H9 (cell line): ENCODE data around the gene KHNYN. TPM values are rescaled to one million over a fixed set of nuclear protein-coding genes. Genes with fewer than 3 reads are reported as not detected.

Source experiments
- DNase-seq: peaks from one replicate; pipeline ENCODE4 v3.0.0-alpha.2; 2017
- H2AFZ ChIP-seq: one replicate; pipeline ENCODE4 v1.6.1; 2013; ENCODE audit warnings: mild to moderate bottlenecking, low read length, control low read depth, moderate library complexity
- H2AK5ac ChIP-seq: 2 replicates; pipeline ENCODE4 v1.6.1; 2013; ENCODE audit warnings: low read length, control low read depth, mixed read lengths; ENCODE audit not compliant: insufficient read length
- H2BK120ac ChIP-seq: one replicate; pipeline ENCODE4 v1.6.1; 2013; ENCODE audit warnings: low read depth, mild to moderate bottlenecking, low read length, control low read depth, inconsistent platforms; ENCODE audit not compliant: poor library complexity, severe bottlenecking
- H2BK12ac ChIP-seq: 2 replicates; pipeline ENCODE4 v1.6.1; 2013; ENCODE audit warnings: low read length, control low read depth, mixed read lengths, low read depth; ENCODE audit not compliant: insufficient read length
- H2BK15ac ChIP-seq: 2 replicates; pipeline ENCODE4 v1.6.1; 2013; ENCODE audit warnings: low read depth, low read length, control low read depth
- H2BK20ac ChIP-seq: one replicate; pipeline ENCODE4 v1.6.1; 2013; ENCODE audit warnings: low read depth, mild to moderate bottlenecking, low read length, control low read depth, inconsistent platforms; ENCODE audit not compliant: poor library complexity, severe bottlenecking
- H2BK5ac ChIP-seq: 2 replicates; pipeline ENCODE4 v1.6.1; 2013; ENCODE audit warnings: low read length, control low read depth, mixed read lengths; ENCODE audit not compliant: insufficient read length
- H3K14ac ChIP-seq: 2 replicates; pipeline ENCODE4 v1.6.1; 2013; ENCODE audit warnings: low read length, control low read depth; ENCODE audit not compliant: insufficient read depth
- H3K18ac ChIP-seq: 2 replicates; pipeline ENCODE4 v1.6.1; 2013; ENCODE audit warnings: low read depth, mild to moderate bottlenecking, mixed read lengths, low read length, control low read depth; ENCODE audit not compliant: insufficient read length
- H3K23ac ChIP-seq: 2 replicates; pipeline ENCODE4 v1.6.1; 2013; ENCODE audit warnings: low read length, control low read depth, mixed read lengths, low read depth; ENCODE audit not compliant: insufficient read length
- H3K23me2 ChIP-seq: 2 replicates; pipeline ENCODE4 v1.6.1; 2013; ENCODE audit warnings: low read depth, mild to moderate bottlenecking, mixed read lengths, low read length, control low read depth; ENCODE audit not compliant: insufficient read length, poor library complexity, severe bottlenecking
- H3K27ac ChIP-seq: 2 replicates; pipeline ENCODE4 v1.5.1; 2013; ENCODE audit warnings: low read length, control low read depth, mixed read lengths, low read depth; ENCODE audit not compliant: insufficient read length
- H3K27me3 ChIP-seq: 2 replicates; pipeline ENCODE4 v1.6.1; 2013; ENCODE audit warnings: low read length, control low read depth, inconsistent platforms; ENCODE audit not compliant: insufficient read depth
- H3K4ac ChIP-seq: 2 replicates; pipeline ENCODE4 v1.6.1; 2013; ENCODE audit warnings: low read depth, mild to moderate bottlenecking, control low read depth, inconsistent platforms, low read length, moderate library complexity
- H3K4me1 ChIP-seq: 2 replicates; pipeline ENCODE4 v1.6.1; 2013; ENCODE audit warnings: low read length, control low read depth, inconsistent platforms; ENCODE audit not compliant: insufficient read depth
- H3K4me2 ChIP-seq: 2 replicates; pipeline ENCODE4 v1.6.1; 2013; ENCODE audit warnings: low read length, control low read depth, mixed read lengths; ENCODE audit not compliant: insufficient read length, insufficient read depth
- H3K56ac ChIP-seq: 2 replicates; pipeline ENCODE4 v1.6.1; 2013; ENCODE audit warnings: low read depth, mild to moderate bottlenecking, mixed read lengths, low read length, control low read depth; ENCODE audit not compliant: insufficient read length
- H3K79me1 ChIP-seq: 2 replicates; pipeline ENCODE4 v1.6.1; 2013; ENCODE audit warnings: low read depth, mild to moderate bottlenecking, moderate library complexity, low read length, control low read depth, inconsistent platforms; ENCODE audit not compliant: insufficient read depth, poor library complexity, severe bottlenecking
- H3K79me2 ChIP-seq: 2 replicates; pipeline ENCODE4 v1.6.1; 2013; ENCODE audit warnings: low read length, control low read depth, inconsistent platforms; ENCODE audit not compliant: insufficient read depth
- H3K9ac ChIP-seq: 2 replicates; pipeline ENCODE4 v1.6.1; 2013; ENCODE audit warnings: low read length, control low read depth, mixed read lengths; ENCODE audit not compliant: insufficient read length; ENCODE audit errors: extremely low read depth
- H3K9me3 ChIP-seq: one replicate; pipeline ENCODE4 v1.6.1; 2013; ENCODE audit warnings: low read depth, low read length, inconsistent platforms; ENCODE audit not compliant: control insufficient read depth
- H3T11ph ChIP-seq: one replicate; pipeline ENCODE4 v1.6.1; 2013; ENCODE audit warnings: mild to moderate bottlenecking, low read length, control low read depth, inconsistent platforms
- H4K20me1 ChIP-seq: one replicate; pipeline ENCODE4 v1.6.1; 2013; ENCODE audit not compliant: control insufficient read depth, insufficient read length, insufficient read depth
- H4K5ac ChIP-seq: 2 replicates; pipeline ENCODE4 v1.6.1; 2013; ENCODE audit warnings: low read depth, mild to moderate bottlenecking, mixed read lengths, low read length, control low read depth; ENCODE audit not compliant: insufficient read length
- H4K8ac ChIP-seq: replicated peaks from 2 replicates; pipeline ENCODE4 v1.6.1; 2013; ENCODE audit warnings: low read length, control low read depth, mixed read lengths, low read depth; ENCODE audit not compliant: insufficient read length
- H4K91ac ChIP-seq: 2 replicates; pipeline ENCODE4 v1.6.1; 2013; ENCODE audit warnings: low read depth, mild to moderate bottlenecking, moderate library complexity, mixed read lengths, low read length, control low read depth; ENCODE audit not compliant: insufficient read length
- H3K27ac Mint-ChIP-seq, 3 experiments: 2 replicates in 2 of 3; 3 replicates in 1 of 3; pipeline ENCODE4 v1.8.0; 2020 to 2021; ENCODE audit warnings: mixed read lengths in 3 of 3, mild to moderate bottlenecking in 1 of 3, moderate library complexity in 1 of 3
- H3K27me3 Mint-ChIP-seq: 2 replicates; pipeline ENCODE4 v1.8.0; 2021; ENCODE audit warnings: low read depth, mild to moderate bottlenecking, moderate library complexity, mixed read lengths
- H3K36me3 Mint-ChIP-seq, 3 experiments: 2 replicates in 2 of 3; 3 replicates in 1 of 3; pipeline ENCODE4 v1.8.0; 2020 to 2021; ENCODE audit warnings: low read depth in 3 of 3, mixed read lengths in 3 of 3; ENCODE audit not compliant: insufficient read depth in 1 of 3
- H3K4me1 Mint-ChIP-seq, 2 experiments: 2 replicates each; pipeline ENCODE4 v1.8.0; 2020; ENCODE audit warnings: mixed read lengths in 2 of 2
- H3K4me3 Mint-ChIP-seq, 2 experiments: 2 replicates in 1 of 2; 3 replicates in 1 of 2; pipeline ENCODE4 v1.8.0; 2020 to 2021; ENCODE audit warnings: mild to moderate bottlenecking in 2 of 2, mixed read lengths in 2 of 2, moderate library complexity in 1 of 2
- H3K9me3 Mint-ChIP-seq, 2 experiments: 2 replicates in 1 of 2; 3 replicates in 1 of 2; pipeline ENCODE4 v1.8.0; 2020; ENCODE audit warnings: mild to moderate bottlenecking in 2 of 2, mixed read lengths in 2 of 2, moderate library complexity in 1 of 2
- WGBS: extraction: QIAGEN DNeasy Blood & Tissue Kit; methylation state at CpG from one replicate; pipeline ENCODE4 v1.1.7; 2013; ENCODE audit warnings: missing lambda C conversion rate, low lambda C conversion rate, mixed read lengths; ENCODE audit not compliant: insufficient read length; ENCODE audit errors: extremely low coverage; 5-methylcytosine and 5-hydroxymethylcytosine counted together
- total RNA-seq: library from RNA; stranded (reverse); gene quantifications from 2 replicates; pipeline ENCODE4 v1.2.1, GENCODE V29; 2021
- TF ChIP-seq, protein P1 (sequence below): fragments of 200-600 bp; sonication (generic); conservative IDR thresholded peaks from 3 replicates; pipeline ENCODE4 v1.8.0; 2021; ENCODE audit warnings: antibody characterized with exemption, mild to moderate bottlenecking

Gene KHNYN
- total RNA-seq, 1 experiment from 2014 or later: 30.0 TPM

DNA sequence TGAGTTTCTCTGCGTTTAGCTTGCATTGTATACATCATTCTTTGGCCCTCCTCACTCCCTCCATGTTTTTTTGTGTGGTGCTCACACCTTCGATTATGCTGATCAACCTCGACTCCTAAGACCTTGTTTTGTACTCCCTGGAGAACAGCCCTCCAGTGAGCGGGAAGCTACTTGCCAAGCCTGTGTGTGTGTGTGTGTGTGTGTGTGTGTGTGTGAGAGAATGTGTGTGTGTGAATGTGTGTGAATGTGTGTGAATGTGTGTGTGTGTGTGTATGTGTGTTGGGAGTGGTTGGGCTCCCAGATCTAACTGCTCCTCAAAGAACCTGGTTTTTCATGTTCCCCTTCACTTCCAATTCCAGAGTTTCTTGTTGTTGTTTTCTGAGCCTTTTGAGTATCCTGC, 24.9 kb upstream of the KHNYN start:
- Histone ChIP-seq H2BK15ac (no peak overlapping the region), H3K27me3 (no peaks in the 10 kb centered on the region), H3K23ac (no peak overlapping the region), H3K56ac (no peak overlapping the region), H3K4ac (no peak overlapping the region), H4K91ac (no peak overlapping the region), H2BK5ac (no peak overlapping the region), H3K9ac (no peak overlapping the region), H2BK12ac (no peak overlapping the region), H3K18ac (no peak overlapping the region), H4K5ac (no peak overlapping the region), H2BK20ac (no peak overlapping the region), H3K4me2 (no peak overlapping the region), H4K8ac (no peak overlapping the region), H3K79me1 (no peaks in the 10 kb centered on the region), H3K23me2 (no peaks in the 10 kb centered on the region), H3K4me1 (no peaks in the 10 kb centered on the region), H3K14ac (no peak overlapping the region), H4K20me1 (no peaks in the 10 kb centered on the region), H3T11ph (no peak overlapping the region), H2AFZ (no peak overlapping the region), H3K9me3 (no peaks in the 10 kb centered on the region), H2BK120ac (no peak overlapping the region), H2AK5ac (no peak overlapping the region), H3K79me2 (no peaks in the 10 kb centered on the region), H3K27ac (no peak overlapping the region)
- H3K4me3 Mint-ChIP-seq: no peak overlapping the region
- no peaks in the 10 kb centered on the region for H3K9me3 Mint-ChIP-seq
- TF ChIP-seq, protein P1, sequence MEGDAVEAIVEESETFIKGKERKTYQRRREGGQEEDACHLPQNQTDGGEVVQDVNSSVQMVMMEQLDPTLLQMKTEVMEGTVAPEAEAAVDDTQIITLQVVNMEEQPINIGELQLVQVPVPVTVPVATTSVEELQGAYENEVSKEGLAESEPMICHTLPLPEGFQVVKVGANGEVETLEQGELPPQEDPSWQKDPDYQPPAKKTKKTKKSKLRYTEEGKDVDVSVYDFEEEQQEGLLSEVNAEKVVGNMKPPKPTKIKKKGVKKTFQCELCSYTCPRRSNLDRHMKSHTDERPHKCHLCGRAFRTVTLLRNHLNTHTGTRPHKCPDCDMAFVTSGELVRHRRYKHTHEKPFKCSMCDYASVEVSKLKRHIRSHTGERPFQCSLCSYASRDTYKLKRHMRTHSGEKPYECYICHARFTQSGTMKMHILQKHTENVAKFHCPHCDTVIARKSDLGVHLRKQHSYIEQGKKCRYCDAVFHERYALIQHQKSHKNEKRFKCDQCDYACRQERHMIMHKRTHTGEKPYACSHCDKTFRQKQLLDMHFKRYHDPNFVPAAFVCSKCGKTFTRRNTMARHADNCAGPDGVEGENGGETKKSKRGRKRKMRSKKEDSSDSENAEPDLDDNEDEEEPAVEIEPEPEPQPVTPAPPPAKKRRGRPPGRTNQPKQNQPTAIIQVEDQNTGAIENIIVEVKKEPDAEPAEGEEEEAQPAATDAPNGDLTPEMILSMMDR: no peak
- H3K36me3 Mint-ChIP-seq: peaks cover 0 to 12% (median 2%) of the 10 kb centered on the region in 3 experiments; a peak in 2 of 7 replicates
- H3K4me1 Mint-ChIP-seq: peaks cover 31 to 44% of the 10 kb centered on the region in 2 experiments
- H3K27ac Mint-ChIP-seq: no peak overlapping the region; a peak in 1 of 7 replicates
- WGBS: no CpG with 5 or more reads among the region's 4 CpGs
- no peak for DNase-seq
- peaks cover 5% of the 10 kb centered on the region for H3K27me3 Mint-ChIP-seq
